Daoy (cell line): ENCODE results near the gene OSBPL7. TPM values are rescaled to one million over a fixed set of nuclear protein-coding genes. Genes with fewer than 3 reads are reported as not detected.
A peak's percentile ranks its signal among the peaks of the same experiment; 100 is the strongest.

Experiments used
- DNase-seq: peaks from one replicate; pipeline ENCODE4 v3.0.0-alpha.2; 2015; ENCODE audit warnings: low read depth
- total RNA-seq: library from RNA; depleted of rRNA; stranded (reverse); fragments of >200 nt; shearing (Covaris generic); gene quantifications from 2 replicates; pipeline ENCODE4 v1.2.3, GENCODE V29; 2014

Gene OSBPL7
- total RNA-seq, 1 experiment from 2014 or later, result 5.6 TPM

GRCh38 chr17:47848198-47848513, 26.6 kb upstream of the OSBPL7 start:
- DNase-seq, result no peak

DNA sequence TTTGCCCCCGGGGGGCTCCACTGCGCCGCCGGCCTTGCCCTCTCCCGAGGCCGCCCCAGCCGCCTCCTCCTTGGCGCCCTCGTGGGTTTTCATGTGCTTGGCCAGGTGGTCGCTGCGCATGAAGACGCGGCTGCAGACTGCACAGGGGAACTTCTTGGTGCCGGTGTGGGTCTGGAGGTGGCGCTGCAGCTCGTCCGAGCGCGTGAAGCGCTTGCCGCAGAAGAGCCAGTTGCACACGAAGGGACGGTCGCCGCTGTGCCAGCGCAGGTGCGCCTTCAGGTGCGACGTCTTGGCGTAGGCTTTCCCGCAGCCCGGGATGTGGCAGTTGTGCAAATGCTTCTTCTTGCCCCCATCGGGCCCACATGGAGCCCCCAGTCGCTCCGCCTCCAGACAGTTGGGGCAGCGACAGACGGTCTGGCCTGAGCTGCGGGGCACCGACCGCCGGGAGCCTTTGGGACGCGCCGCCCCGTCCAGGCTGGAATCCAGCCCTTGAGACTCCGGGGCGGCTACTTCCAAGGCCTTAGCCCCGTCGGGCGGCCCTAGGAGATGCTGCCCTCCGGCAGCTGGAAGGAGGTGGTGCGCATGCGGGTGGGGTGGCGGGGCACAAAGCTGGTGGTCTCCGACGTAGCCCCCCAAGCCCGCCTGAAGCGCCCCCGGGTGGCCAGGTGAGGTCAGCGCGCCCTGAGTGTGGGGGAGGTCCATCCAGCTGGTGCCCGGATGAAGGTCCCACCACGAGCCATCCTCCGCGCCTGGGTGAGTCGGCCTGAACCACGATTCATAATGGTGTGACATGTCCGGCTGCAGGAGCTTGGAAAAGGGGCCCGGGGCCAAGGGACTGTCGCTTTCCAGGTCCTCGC, 26.0 kb upstream of the OSBPL7 start:
- DNase-seq, result no peak

DNA sequence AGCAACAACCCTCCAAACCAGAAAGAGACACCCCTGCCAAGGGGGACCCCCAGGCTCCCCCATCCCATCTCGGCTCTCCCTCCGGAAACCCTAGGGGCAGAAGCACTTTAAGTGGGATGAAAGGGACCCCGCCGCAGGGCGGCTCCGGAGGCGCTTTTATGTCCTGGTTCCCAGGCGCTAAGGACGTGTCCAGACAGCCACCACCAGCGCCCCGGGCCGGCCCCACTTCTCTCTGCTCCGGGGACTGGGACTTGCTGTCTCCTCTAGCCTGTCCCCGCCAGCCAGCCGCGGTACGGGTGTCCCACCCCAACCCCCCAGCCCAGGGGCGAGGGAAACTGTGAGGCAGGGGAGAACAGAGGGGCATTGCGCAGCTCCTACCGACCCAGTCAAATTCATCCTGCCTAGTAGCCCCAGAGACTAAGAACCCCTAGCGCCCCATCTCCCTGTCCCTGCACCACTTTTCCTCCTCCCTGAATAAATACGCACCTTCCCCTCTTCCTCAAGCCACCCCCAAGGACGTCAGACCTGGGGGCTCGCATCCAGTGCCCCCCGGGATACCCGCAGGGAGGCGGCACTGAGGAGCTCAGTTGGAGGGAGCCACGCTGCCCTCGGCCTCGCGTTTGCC, 25.2 kb upstream of the OSBPL7 start:
- no peak for DNase-seq

- DNase-seq, result no peak
These were observed 24.1 kb upstream of the OSBPL7 start for GRCh38 chr17:47845716-47846075.

- DNase-seq, result no peak
These were observed 23.5 kb upstream of the OSBPL7 start for GRCh38 chr17:47844814-47845715.

DNA sequence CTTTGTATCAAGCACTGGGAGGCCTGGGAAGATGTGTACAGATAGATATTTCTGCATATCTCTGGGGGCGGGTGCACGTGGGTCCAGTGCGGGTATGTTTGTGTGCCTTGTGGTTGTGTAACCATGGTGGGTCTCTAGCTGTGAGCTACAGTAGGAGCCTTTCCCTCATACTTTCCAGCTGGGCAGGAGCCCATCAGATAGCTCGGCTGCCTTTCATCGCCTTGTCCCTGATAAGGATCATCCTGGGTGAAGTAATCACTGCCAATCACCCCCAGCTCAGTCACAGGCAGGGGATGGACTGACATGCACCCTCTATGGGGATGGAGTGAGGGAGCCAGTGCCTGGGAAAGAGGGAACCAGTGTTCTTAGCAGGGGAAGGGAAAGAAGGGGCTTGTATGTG, 22.6 kb upstream of the OSBPL7 start:
- no peak for DNase-seq

DNA sequence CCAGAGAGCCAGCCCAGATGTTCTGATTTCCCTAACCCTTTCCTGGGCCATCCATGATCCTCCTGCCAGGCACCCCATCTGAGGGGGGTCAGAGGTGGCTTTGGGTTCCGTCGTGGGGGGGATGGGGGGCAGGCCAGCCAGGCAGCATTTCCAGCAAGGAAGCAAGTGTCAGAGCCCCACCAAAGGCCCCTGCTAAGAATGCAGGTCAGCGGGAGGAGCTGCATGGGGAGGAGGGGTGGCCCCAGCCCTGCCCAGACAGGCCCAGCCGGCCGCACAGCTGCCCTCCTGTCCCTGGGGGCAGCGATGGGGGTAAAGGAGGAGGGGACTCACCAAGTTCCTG, 21.8 kb upstream of the OSBPL7 start:
- DNase-seq, result no peak

GRCh38 chr17:47841488-47842291, 20.1 kb upstream of the OSBPL7 start:
- DNase-seq, result no peak

DNA sequence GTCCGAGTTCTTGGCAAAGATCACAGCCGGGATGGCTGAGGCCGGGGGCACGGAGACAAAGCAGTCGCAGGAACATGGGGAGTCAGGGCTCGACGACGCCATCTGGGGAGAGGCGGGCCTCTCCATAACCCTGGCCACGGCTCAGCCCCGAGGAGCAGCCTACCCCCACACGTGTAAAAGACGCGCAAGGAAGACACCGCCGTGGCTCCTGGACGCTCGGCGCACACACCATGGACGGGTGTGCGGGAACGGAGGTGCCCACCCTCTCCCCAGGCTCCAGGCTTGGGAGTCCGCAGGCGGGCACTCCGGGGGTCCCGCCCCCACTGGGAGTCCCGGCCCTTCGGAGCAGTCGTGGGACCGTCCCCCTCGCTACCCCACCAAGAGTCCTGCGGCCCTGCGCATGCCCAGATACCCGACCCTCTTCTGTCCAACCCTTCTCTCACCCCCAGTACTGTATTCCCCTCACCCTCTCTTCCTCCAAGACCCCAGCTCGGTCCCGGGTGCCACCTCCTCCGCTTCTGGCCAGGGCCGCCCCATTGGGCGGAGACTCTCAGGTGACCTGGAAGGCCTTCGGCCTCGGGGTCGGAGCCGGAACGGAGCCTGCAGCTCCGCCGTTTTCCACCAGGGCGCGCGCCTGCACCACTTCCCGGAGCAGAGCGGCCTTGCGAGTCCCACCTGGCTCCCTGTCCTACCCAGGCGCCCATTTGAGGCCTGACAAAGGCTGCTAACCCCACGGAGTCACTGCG, 19.3 kb upstream of the OSBPL7 start, which contains the start of gene SCRN2:
TSS of gene SCRN2 (minus strand) at position 532 of the 746 bp plus-strand sequence. CDS start at position 102, 430 bp downstream.
- DNase-seq, result peak; percentile 85

GRCh38 chr17:47840001-47840741, 18.6 kb upstream of the OSBPL7 start:
- DNase-seq, result no peak

GRCh38 chr17:47839071-47839470, 17.5 kb upstream of the OSBPL7 start:
- DNase-seq, result no peak

DNA sequence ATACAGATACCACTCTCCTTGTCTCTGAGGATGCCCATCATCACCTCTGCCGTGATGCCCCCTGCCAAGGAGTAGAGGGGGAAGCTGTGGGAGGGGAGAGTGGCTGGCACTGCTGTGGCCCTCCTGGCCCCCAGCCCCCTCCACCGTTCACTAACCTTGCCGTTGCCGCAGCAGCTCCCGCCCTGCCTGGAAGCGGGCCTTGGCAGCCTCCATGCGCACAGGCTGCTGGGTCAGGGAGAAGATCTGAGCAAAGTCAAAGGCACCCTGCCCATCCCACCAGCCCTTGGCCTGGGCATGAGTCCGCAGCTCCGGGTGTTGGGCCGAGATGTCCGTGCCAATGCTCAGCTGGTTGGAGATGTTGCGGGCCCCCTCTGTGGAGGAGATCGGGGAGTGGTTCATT, 17.0 kb upstream of the OSBPL7 start:
- DNase-seq, result no peak

GRCh38 chr17:47837401-47838039, 15.9 kb upstream of the OSBPL7 start:
- peak; percentile 83 for DNase-seq

GRCh38 chr17:47836601-47837000, 15.0 kb upstream of the OSBPL7 start:
- no peak for DNase-seq

DNA sequence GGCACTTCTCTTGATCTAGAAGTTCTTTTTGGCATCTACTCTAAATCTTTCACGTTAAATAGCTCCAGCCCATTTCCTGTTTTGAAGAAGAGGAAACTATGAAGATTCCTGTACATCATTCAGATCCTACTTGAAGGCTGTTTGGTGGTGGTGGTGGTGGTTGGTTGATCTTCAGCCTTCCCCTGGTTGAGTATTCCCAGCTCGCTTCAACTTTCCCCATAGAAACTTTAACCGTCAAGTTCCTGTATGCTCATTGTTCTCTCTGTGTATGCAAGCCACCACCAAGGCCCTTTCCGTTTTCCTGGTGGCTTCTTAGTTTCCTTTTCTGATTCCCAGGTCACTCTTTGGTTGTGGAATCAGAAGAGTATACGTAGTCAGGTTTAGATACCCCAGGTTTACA, 13.2 kb upstream of the OSBPL7 start:
- no peak for DNase-seq

DNA sequence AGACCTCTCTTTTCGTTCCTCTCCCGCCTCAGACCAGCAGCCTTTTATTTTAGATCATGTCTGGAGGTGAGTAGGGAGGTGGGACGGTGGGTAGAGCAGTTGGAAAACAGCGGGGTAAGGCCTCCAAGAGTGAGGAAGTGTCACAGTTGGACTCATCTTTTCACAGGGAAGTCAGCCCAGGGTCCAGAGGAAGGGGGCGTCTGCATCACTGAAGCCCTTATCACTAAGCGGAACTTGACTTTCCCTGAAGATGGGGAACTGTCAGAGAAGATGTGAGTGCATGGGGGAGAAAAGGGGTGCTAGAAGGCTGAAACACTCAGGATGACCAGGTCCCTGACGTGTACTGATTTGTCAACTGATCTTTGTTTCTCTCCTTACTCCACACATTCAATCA, 10.3 kb upstream of the OSBPL7 start:
- DNase-seq, result no peak

GRCh38 chr17:47831003-47831933, 9.7 kb upstream of the OSBPL7 start, which contains the start of the genes LRRC46 and MRPL10:
Gene LRRC46, plus strand, starts transcription at chr17:47831670. Its CDS starts 320 bp downstream, at chr17:47831990.
Gene MRPL10, minus strand, starts transcription at chr17:47831541. Its CDS starts 30 bp downstream, at chr17:47831511.
- peak; percentile 92 for DNase-seq

- DNase-seq, result no peak
These were observed 8.9 kb upstream of the OSBPL7 start for GRCh38 chr17:47830396-47831002.
